HEK293T (cell line): Measurements from ENCODE around the gene ANTXR2.

Source experiments
- BHLHE40 ChIP-seq: fragments of 450-650 bp; IDR thresholded peaks from 2 replicates; pipeline ENCODE4 v1.6.1; 2016; ENCODE audit warnings: mild to moderate bottlenecking, moderate library complexity, borderline replicate concordance
- CTBP1 ChIP-seq: fragments of 450-650 bp; IDR thresholded peaks from 2 replicates; pipeline ENCODE4 v1.6.1; 2016; ENCODE audit warnings: borderline replicate concordance
- ELF4 ChIP-seq: fragments of 450-650 bp; IDR thresholded peaks from 2 replicates; pipeline ENCODE4 v1.6.1; 2017; ENCODE audit warnings: antibody characterized with exemption
- FOXA1 ChIP-seq: fragments of 450-650 bp; IDR thresholded peaks from 2 replicates; pipeline ENCODE4 v1.6.1; 2016; ENCODE audit warnings: mild to moderate bottlenecking
- FOXK2 ChIP-seq: fragments of 450-650 bp; IDR thresholded peaks from 2 replicates; pipeline ENCODE4 v1.6.1; 2016; ENCODE audit warnings: mild to moderate bottlenecking
- HDGF ChIP-seq: fragments of 450-650 bp; IDR thresholded peaks from 2 replicates; pipeline ENCODE4 v1.6.1; 2017; ENCODE audit warnings: antibody characterized with exemption, borderline replicate concordance
- L3MBTL2 ChIP-seq: fragments of 450-650 bp; conservative IDR thresholded peaks from 2 replicates; pipeline ENCODE4 v1.6.1; 2016; ENCODE audit warnings: mild to moderate bottlenecking
- NFRKB ChIP-seq: fragments of 450-650 bp; IDR thresholded peaks from 2 replicates; pipeline ENCODE4 v1.6.1; 2016; ENCODE audit warnings: mild to moderate bottlenecking, moderate library complexity
- SP1 ChIP-seq: fragments of 450-650 bp; IDR thresholded peaks from 2 replicates; pipeline ENCODE4 v1.6.1; 2017
- SUZ12 ChIP-seq: fragments of 450-650 bp; IDR thresholded peaks from 2 replicates; pipeline ENCODE4 v1.6.1; 2016; ENCODE audit warnings: mild to moderate bottlenecking
- TARDBP ChIP-seq: fragments of 450-650 bp; IDR thresholded peaks from 2 replicates; pipeline ENCODE4 v1.6.1; 2016
- ZNF384 ChIP-seq: fragments of 450-650 bp; IDR thresholded peaks from 2 replicates; pipeline ENCODE4 v1.6.1; 2016

DNA sequence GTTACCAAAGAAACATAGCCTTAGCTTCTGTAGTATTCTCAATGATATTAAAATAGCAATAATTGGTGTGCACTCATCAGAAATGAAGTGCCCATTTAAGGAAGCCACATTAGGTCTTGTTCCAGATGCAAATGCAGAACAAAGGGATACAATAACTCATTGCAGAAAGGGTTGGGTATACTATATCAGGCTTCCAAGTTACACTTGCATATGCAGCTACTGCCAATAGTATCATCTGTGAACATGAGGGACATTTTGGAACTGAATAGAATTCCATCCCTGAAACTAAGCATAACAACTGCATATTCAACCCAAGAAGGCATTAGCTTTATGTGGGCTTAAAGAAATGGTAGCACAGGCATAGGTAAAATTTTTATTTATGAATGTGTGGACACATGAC is 167.8 kb downstream of the ANTXR2 start:
- TF ChIP-seq SUZ12: no peak
- no peak for TF ChIP-seq FOXK2
- TF ChIP-seq L3MBTL2: no peak
- TF ChIP-seq NFRKB: no peak
- no peak for TF ChIP-seq TARDBP
- no peak for TF ChIP-seq FOXA1
- TF ChIP-seq ELF4: no peak
- TF ChIP-seq SP1: no peak
- TF ChIP-seq ZNF384: no peak
- no peak for TF ChIP-seq HDGF
- no peak for TF ChIP-seq BHLHE40
- no peak for TF ChIP-seq CTBP1
